Endothelial cell of umbilical vein (primary cell): ENCODE measurements around the gene SIGLEC7. TPM values are rescaled to one million over a fixed set of nuclear protein-coding genes. Genes with fewer than 3 reads are reported as not detected.

Source experiments
- BruUV-seq: library from RNA; stranded (reverse); fragments of 400-500 nt; replicated peaks from 2 replicates; lab custom pipeline; 2021; lab: Mats Ljungman, UMichigan
- CTCF ChIA-PET: fragments of 300-600, 350-600 bp; sonication (Branson Sonifier 250); formaldehyde crosslinking; loops from one replicate; lab custom pipeline; 2021; ENCODE audit warnings: antibody characterized with exemption, inconsistent platforms; lab: Charles Lee
- POLR2A ChIA-PET: fragments of 300-600, 350-600 bp; sonication (Branson Sonifier 250); formaldehyde crosslinking; loops from one replicate; lab custom pipeline; 2021; ENCODE audit warnings: antibody characterized with exemption, inconsistent platforms; lab: Charles Lee
- DNase-seq: peaks from one replicate; pipeline ENCODE4 v3.0.0-alpha.2; 2011; ENCODE audit warnings: low read depth, low spot score
- FAIRE-seq: peaks from 2 replicates; lab custom pipeline; 2011; peaks lifted over from hg19 to GRCh38; lab: Jason Lieb, UNC
- H2AFZ ChIP-seq: 2 replicates; pipeline ENCODE4 v1.6.0; 2012; ENCODE audit warnings: low read depth, low read length, control low read depth, inconsistent platforms
- H3K27ac ChIP-seq: 2 replicates; pipeline ENCODE4 v1.5.1; 2011; ENCODE audit warnings: low read depth, mild to moderate bottlenecking, control low read depth, low read length, moderate library complexity; ENCODE audit not compliant: insufficient read depth
- H3K27me3 ChIP-seq, 2 experiments: 2 replicates each; pipeline versions ENCODE4 v1.6.0 to v1.6.1; 2011; ENCODE audit warnings: low read length in 2 of 2, mixed read lengths in 1 of 2; ENCODE audit not compliant: control insufficient read depth in 2 of 2, insufficient read depth in 2 of 2
- H3K36me3 ChIP-seq, 2 experiments: 2 replicates in 1 of 2; 3 replicates in 1 of 2; pipeline ENCODE4 v1.5.1; 2011; ENCODE audit warnings: low read length in 2 of 2, mild to moderate bottlenecking in 1 of 2, moderate library complexity in 1 of 2; ENCODE audit not compliant: control insufficient read depth in 2 of 2, insufficient read depth in 2 of 2; ENCODE audit errors: extremely low read depth in 1 of 2
- H3K4me1 ChIP-seq: 3 replicates; pipeline ENCODE4 v1.5.1; 2011; ENCODE audit warnings: mild to moderate bottlenecking, low read length; ENCODE audit not compliant: control insufficient read depth, insufficient read depth; ENCODE audit errors: extremely low read depth
- H3K4me2 ChIP-seq: 2 replicates; pipeline ENCODE4 v1.6.1; 2011; ENCODE audit warnings: low read length, control low read depth, mixed read lengths; ENCODE audit not compliant: insufficient read depth
- H3K4me3 ChIP-seq, 3 experiments: fragments of 200-600 bp in 1 of 3; sonication (generic), shearing (Covaris generic) in 1 of 3; replicated peaks in 1 of 3; 2 replicates each; pipeline ENCODE4 v1.5.1; 2011 to 2016; ENCODE audit warnings: control low read depth in 3 of 3, low read length in 3 of 3, mild to moderate bottlenecking in 2 of 3, inconsistent platforms in 1 of 3, low read depth in 1 of 3, moderate library complexity in 1 of 3; ENCODE audit not compliant: insufficient read depth in 1 of 3
- H3K79me2 ChIP-seq: 2 replicates; pipeline ENCODE4 v1.6.0; 2012; ENCODE audit warnings: low read length, inconsistent platforms; ENCODE audit not compliant: control insufficient read depth, insufficient read depth
- H3K9ac ChIP-seq: replicated peaks from 2 replicates; pipeline ENCODE3; 2011; ENCODE audit warnings: low read length, control low read depth; ENCODE audit not compliant: insufficient read depth; ENCODE audit errors: extremely low read depth
- H3K9me1 ChIP-seq: replicated peaks from 3 replicates; pipeline ENCODE4 v1.6.0; 2011; ENCODE audit warnings: mild to moderate bottlenecking, low read length; ENCODE audit not compliant: control insufficient read depth, insufficient read depth; ENCODE audit errors: extremely low read depth
- H3K9me3 ChIP-seq: replicated peaks from 2 replicates; pipeline ENCODE4 v1.5.1; 2012; ENCODE audit warnings: low read length, inconsistent platforms; ENCODE audit not compliant: control insufficient read depth, insufficient read depth
- H4K20me1 ChIP-seq: replicated peaks from 2 replicates; pipeline ENCODE3; 2011; ENCODE audit warnings: mild to moderate bottlenecking, low read length; ENCODE audit not compliant: control insufficient read depth, insufficient read depth; ENCODE audit errors: extremely low read depth
- EZH2 ChIP-seq: IDR thresholded peaks from 2 replicates; pipeline ENCODE4 v1.6.1; 2012; ENCODE audit warnings: borderline replicate concordance, low read depth, mild to moderate bottlenecking, moderate library complexity, low read length, inconsistent platforms; ENCODE audit not compliant: severe bottlenecking
- FOS ChIP-seq: IDR thresholded peaks from 2 replicates; pipeline ENCODE4 v1.6.1; 2011; ENCODE audit warnings: mild to moderate bottlenecking, low read length, moderate library complexity, borderline replicate concordance; ENCODE audit not compliant: insufficient read depth
- GATA2 ChIP-seq: IDR thresholded peaks from 2 replicates; pipeline ENCODE4 v1.7.0; 2011; ENCODE audit warnings: low read depth, mild to moderate bottlenecking, moderate library complexity, mixed read lengths, low read length; ENCODE audit not compliant: insufficient read length, insufficient read depth
- JUN ChIP-seq: IDR thresholded peaks from 2 replicates; pipeline ENCODE4 v1.6.1; 2011; ENCODE audit warnings: borderline replicate concordance, low read depth; ENCODE audit not compliant: insufficient read length, insufficient read depth
- MAX ChIP-seq: IDR thresholded peaks from 2 replicates; pipeline ENCODE4 v1.6.1; 2011; ENCODE audit not compliant: insufficient read depth, insufficient read length
- MYC ChIP-seq: IDR thresholded peaks from one replicate; pipeline ENCODE4 v1.6.1; 2011; ENCODE audit warnings: mild to moderate bottlenecking, low read depth, low read length
- POLR2A ChIP-seq: IDR thresholded peaks from 2 replicates; pipeline ENCODE4 v1.6.1; 2012; ENCODE audit warnings: low read depth, mild to moderate bottlenecking, control low read depth, low read length
- POLR2AphosphoS5 ChIP-seq: IDR thresholded peaks from 2 replicates; pipeline ENCODE4 v1.6.1; 2012; ENCODE audit warnings: low read depth, mild to moderate bottlenecking, control low read depth, low read length, moderate library complexity; ENCODE audit not compliant: insufficient read depth
- dilution Hi-C: fragments of 300-500 bp; cut with MboI; formaldehyde crosslinking; loops from one replicate; pipeline ENCODE4 v1.15.0; 2019; ENCODE audit warnings: low sequenced_read_pairs; ENCODE audit not compliant: extremely low pct_ligation_motif_present
- intact Hi-C: fragments of 100-400 bp; cut with micrococcal nuclease; formaldehyde crosslinking; loops from one replicate; pipeline ENCODE4 v1.10.0; 2022
- polyA plus RNA-seq, 4 experiments: library from polyadenylated mRNA; depleted of rRNA in 3 of 4; stranded (reverse) in 3 of 4; unstranded in 1 of 4; fragments of >200 nt; gene quantifications; 2 replicates each; pipeline versions ENCODE4 v1.2.1 to v1.2.3, GENCODE V29; 2011 to 2012; ENCODE audit warnings: missing spikeins in 1 of 4
- total RNA-seq: library from RNA; stranded (reverse); gene quantifications from 2 replicates; pipeline ENCODE4 v1.2.3, GENCODE V29; 2021
- TF ChIP-seq, protein P1 (sequence below), 2 donors: IDR thresholded peaks; 1 replicate in 1 of 2; 2 replicates in 1 of 2; pipeline ENCODE4 v1.5.1; 2011; ENCODE audit warnings: low read length in 2 of 2, mild to moderate bottlenecking in 2 of 2, moderate library complexity in 2 of 2, control low read depth in 1 of 2, inconsistent platforms in 1 of 2, low read depth in 1 of 2; ENCODE audit not compliant: insufficient read depth in 1 of 2; ENCODE audit errors: extremely low read depth in 1 of 2

SIGLEC7 gene
- total and polyA plus RNA-seq, 2 donors (not counting 3 experiments of a cell fraction or from before 2014, with no cell fraction given) = not detected

- no peak overlapping the region for H3K4me3 ChIP-seq
- H3K27ac ChIP-seq = no peak overlapping the region
- peaks cover 59% of the 10 kb centered on the region for H3K79me2 ChIP-seq
- peaks cover 8% of the 10 kb centered on the region for H3K4me1 ChIP-seq
- TF ChIP-seq FOS = no peak
- TF ChIP-seq, protein P1, sequence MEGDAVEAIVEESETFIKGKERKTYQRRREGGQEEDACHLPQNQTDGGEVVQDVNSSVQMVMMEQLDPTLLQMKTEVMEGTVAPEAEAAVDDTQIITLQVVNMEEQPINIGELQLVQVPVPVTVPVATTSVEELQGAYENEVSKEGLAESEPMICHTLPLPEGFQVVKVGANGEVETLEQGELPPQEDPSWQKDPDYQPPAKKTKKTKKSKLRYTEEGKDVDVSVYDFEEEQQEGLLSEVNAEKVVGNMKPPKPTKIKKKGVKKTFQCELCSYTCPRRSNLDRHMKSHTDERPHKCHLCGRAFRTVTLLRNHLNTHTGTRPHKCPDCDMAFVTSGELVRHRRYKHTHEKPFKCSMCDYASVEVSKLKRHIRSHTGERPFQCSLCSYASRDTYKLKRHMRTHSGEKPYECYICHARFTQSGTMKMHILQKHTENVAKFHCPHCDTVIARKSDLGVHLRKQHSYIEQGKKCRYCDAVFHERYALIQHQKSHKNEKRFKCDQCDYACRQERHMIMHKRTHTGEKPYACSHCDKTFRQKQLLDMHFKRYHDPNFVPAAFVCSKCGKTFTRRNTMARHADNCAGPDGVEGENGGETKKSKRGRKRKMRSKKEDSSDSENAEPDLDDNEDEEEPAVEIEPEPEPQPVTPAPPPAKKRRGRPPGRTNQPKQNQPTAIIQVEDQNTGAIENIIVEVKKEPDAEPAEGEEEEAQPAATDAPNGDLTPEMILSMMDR (IDR thresholded peaks at IDR 0.05; ENCODE audit: extremely low read depth in 1 of 2, insufficient read depth in 1 of 2, low read depth in 1 of 2, low read length in 2 of 2) = no peak
- TF ChIP-seq MYC = no peak
- no peak for TF ChIP-seq JUN
- TF ChIP-seq GATA2 = no peak
- no peak for TF ChIP-seq POLR2AphosphoS5
- TF ChIP-seq MAX = no peak
- TF ChIP-seq POLR2A = no peak
- no peak for TF ChIP-seq EZH2
- H3K9me1 ChIP-seq = no peaks in the 10 kb centered on the region
- intact Hi-C loops = no loop called here
- ChIA-PET POLR2A (no interaction called here), CTCF (interaction anchor here (2.6 kb wide), 1 partner anchor 86 kb away, joined by 7 read pairs; no protein-coding TSS in a partner anchor)
- FAIRE-seq = no peak
- no peak for DNase-seq
- no peaks in the 10 kb centered on the region for H3K9me3 ChIP-seq
- dilution Hi-C loops = no loop called here
- H3K4me2 ChIP-seq = no peak overlapping the region
- no peaks in the 10 kb centered on the region for H3K27me3 ChIP-seq
- no peaks in the 10 kb centered on the region for H4K20me1 ChIP-seq
- no peak overlapping the region for H3K9ac ChIP-seq
- no TSS peak for BruUV-seq
- peaks cover 2 to 5% of the 10 kb centered on the region in 2 experiments for H3K36me3 ChIP-seq
- no peak overlapping the region for H2AFZ ChIP-seq
Measured at GRCh38 chr19:51102991-51103390, 39.1 kb upstream of the SIGLEC7 start.
